HG03108 (cell line): ENCODE results near the gene STK11IP.
"Not testable (repeated sequence)": the region's sequence is repeated elsewhere in the genome, so short reads cannot be mapped to it uniquely, and the experiment has no call there.

ENCODE experiments used
- ATAC-seq: cut with Tn5 transposase; IDR thresholded peaks from one replicate; pipeline ENCODE4 v1.9.1; 2021; ENCODE audit warnings: moderate library complexity; ENCODE audit not compliant: unreplicated experiment

The STK11IP gene

GRCh38 chr2:219644801-219645480, 47.3 kb downstream of the STK11IP start:
- ATAC-seq, result no peak

DNA sequence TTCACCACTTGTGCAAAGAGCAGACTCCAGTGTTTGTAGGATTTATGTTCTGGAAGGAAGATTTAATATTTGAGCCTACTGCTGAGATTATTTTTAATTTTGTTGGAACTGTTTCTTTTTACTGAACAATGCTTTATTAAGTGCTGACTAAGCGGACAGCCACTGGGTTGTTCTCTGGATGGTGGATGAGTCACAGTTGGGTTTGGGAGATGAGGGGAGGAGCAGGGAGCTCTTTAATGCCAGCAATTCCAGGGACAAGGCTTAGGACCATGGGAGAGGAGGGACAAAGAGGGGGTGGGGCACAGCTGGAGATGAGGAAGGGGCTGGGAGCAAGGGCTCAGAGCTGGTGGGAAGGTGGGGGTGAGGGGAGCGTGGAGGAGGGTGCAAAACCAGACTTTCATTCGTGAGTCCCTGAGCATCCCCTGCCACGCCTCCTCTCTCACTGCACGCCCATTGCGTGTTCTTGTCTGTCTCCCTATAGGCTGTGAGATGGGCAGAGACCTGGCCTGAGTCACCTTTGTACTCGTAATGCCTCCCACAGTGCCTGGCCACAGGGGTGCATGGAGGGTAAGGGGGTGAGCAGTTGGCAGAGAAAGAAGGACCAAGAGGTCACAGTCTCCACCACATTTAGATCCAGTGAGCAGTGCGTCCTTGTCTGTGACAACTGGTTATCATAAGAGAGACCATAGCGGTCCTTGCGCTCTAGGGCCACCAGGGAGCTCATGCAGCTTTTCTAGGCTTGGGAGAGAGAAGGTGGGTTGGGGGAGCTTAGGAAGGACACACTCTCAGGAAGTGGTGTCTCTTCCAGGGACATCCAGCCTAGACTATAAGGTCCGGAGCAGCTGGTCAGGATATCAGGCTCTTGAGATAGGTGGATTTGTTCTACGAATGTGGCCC, 48.2 kb downstream of the STK11IP start:
- ATAC-seq, result no peak

GRCh38 chr2:219648176-219648575, 50.5 kb downstream of the STK11IP start:
- ATAC-seq, result no peak

- no peak for ATAC-seq
Observed at GRCh38 chr2:219648963-219649362, 51.3 kb downstream of the STK11IP start.

GRCh38 chr2:219650426-219651248, 53.0 kb downstream of the STK11IP start:
- no peak for ATAC-seq

- not testable (repeated sequence) for ATAC-seq
Observed at GRCh38 chr2:219651656-219652055, 54.0 kb downstream of the STK11IP start.

DNA sequence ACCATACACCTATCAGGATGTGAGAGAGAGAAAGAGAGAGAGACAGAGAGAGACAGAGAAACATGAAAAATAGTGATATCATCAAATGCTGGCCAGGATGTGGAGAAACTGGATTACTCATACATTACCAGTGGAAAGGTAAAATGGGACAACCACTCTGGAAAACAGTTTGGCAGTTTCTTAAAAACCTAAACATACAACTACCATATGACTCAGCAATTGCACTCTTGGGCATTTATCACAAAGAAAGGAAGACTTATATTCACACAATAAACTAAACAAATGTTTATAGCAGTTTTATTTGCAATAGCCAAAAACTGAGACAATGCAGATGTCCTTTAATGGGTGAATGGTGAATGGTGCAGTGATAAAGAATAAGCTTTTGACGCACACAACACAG, 58.9 kb downstream of the STK11IP start:
- ATAC-seq, result no peak

DNA sequence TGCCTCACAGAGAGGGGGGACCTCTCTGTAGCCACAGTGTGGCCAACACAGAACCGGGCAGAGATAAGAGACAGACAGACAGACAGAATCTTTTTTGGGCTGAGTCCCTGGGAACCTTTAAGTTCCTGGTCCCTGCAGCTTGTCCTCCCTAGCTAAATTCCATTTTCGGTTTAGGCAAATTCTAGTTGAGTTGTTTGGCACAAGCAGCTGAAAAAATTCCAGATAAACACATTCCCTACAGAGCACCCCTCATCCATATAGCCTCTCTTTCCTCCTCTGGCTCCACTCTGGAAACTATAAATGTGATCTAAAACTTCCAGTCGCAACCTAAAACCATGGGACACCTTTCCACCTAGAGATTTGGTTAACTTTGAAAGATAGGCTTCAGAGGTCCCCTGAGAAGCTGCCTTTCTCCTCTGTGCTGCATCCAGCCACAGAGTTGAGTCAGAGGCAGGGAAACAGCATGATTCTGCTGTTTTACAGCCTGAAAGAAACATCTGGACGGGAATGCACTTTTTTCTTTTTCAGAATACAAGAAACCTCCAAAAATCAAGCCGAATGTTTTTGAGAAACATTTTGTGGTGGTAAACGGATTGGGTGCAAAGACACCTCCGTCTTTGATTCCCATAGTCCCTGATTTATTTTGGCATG, 60.7 kb downstream of the STK11IP start:
- ATAC-seq, result no peak

GRCh38 chr2:219658874-219659273, 61.2 kb downstream of the STK11IP start:
- no peak for ATAC-seq

DNA sequence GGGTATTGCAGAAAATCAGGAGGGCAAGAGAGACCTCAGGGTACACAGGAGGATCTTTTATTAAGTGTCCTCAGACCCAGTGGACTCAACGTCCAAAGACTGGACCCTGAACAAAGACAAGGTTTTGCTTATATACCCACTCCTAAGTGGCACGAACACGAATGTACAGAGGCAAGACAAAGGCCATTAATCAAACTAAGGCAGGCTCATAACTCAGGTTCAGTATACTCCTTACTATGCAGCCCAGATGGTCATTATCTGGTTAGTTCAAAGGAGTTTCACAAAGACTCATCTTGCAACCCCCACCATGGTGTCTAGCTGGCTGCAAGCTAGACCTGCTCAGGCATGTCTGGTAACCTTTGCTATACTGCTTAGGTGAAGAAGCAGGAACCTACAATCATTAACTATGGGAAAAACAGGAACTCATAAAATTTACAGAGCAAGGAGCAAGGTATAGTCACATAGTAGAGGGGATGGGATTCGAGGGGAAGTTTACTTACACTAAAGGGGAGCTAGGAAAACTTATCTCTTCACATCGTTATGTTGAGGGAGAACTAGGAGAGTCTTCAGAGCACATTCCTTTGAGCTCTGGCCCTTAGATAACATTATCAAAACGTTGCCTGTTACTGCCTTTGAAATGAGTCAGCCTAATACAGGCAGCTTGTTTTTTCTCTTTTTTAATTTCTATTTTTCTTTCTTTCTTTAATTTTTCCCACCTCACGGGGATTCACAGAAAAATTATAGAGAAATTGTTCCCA, 63.7 kb downstream of the STK11IP start:
- ATAC-seq, result peak; percentile 79

GRCh38 chr2:219661955-219662395, 64.3 kb downstream of the STK11IP start:
- no peak for ATAC-seq

DNA sequence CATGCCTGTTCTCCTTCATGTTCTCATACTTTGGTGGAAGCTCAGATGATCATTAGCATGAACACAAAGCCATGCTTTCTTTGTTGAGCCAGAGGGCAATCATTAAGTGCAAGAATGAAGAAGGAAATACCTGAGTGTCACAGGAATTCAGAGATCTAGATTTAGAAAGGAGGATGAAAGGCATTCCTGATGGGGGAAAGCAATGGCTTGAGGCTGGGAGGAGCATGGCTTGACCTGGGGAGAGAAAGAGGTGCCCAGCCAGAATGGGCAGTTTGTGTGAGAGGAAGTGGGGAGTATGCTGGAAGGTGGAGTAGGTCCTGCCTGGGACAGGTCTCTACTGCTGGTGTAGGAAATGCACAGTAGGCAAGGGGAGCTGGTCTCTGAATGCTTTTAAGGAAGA, 64.9 kb downstream of the STK11IP start:
- ATAC-seq, result no peak

- no peak for ATAC-seq
Observed at GRCh38 chr2:219663116-219663762, 65.6 kb downstream of the STK11IP start.

DNA sequence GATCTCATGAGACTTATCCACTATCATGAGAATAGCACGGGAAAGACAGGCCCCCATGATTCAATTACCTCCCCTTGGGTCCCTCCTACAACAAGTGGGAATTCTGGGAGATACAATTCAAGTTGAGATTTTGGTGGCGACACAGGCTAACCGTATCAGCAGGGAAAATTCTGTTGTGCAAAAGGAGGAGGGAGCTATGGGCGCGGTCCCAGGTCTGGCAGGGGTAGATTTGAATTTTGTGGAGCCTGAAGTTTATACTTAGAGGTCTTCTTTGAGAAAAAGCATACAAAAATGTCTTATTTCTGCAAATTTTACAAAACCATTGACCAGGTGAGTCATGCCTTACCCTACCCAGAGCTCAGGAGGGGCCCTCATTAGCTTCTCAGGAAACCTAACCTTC, 66.4 kb downstream of the STK11IP start:
- no peak for ATAC-seq

GRCh38 chr2:219664944-219665343, 67.3 kb downstream of the STK11IP start:
- ATAC-seq, result no peak

DNA sequence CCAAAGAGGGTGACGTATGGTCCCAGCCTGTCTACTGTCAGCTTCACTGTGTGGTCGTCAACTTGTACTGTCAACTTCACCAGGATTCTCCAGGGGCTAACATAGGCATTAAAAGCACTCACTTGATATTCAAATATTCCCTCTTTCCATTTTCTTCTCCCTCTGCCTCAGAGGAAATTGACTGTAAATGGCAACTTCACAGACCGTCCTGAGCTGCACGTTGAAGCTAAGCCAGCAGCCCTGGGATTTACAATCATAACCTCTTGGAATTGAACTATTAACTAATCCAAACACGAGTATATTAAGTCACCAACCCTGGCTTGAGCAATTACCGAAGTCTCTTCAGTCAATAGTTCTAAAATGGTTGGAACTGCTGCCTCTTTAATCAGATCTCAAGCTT, 68.3 kb downstream of the STK11IP start:
- ATAC-seq, result no peak
